ENCODE data around the gene DPH1.

GRCh38 chr17:2050300-2051060 is 20.5 kb downstream of the DPH1 start:
- TF ChIP-seq ELF4 (IDR thresholded peaks at IDR 0.05): no peak
- no peak for TF ChIP-seq NFRKB (IDR thresholded peaks at IDR 0.05)
- no peak for TF ChIP-seq SUZ12 (IDR thresholded peaks at IDR 0.05)
- TF ChIP-seq FOXK2 (IDR thresholded peaks at IDR 0.05): no peak
- TF ChIP-seq TARDBP (IDR thresholded peaks at IDR 0.05): no peak
- no peak for TF ChIP-seq PKNOX1 (IDR thresholded peaks at IDR 0.05)
- TF ChIP-seq BHLHE40 (IDR thresholded peaks at IDR 0.05; ENCODE audit: borderline replicate concordance): no peak
- no peak for TF ChIP-seq SP1 (IDR thresholded peaks at IDR 0.05)
- TF ChIP-seq FOXA1 (IDR thresholded peaks at IDR 0.05): no peak
- no peak for TF ChIP-seq HDGF (IDR thresholded peaks at IDR 0.05; ENCODE audit: borderline replicate concordance)
- TF ChIP-seq LEF1 (IDR thresholded peaks at IDR 0.05; ENCODE audit: borderline replicate concordance): no peak
- no peak for TF ChIP-seq FOXM1 (IDR thresholded peaks at IDR 0.05; ENCODE audit: borderline replicate concordance)

Measured in HEK293T (cell line).